ENCODE data around the gene SLC25A12.

SLC25A12 gene

GRCh38 chr2:171803757-171804156, 90.3 kb downstream of the SLC25A12 start:
- no peak for TF ChIP-seq CTCF (conservative IDR thresholded peaks at IDR 0.05; ENCODE audit: low read depth, low read length)
- no peaks in the 10 kb centered on the region for H3K36me3 ChIP-seq (ENCODE audit: insufficient read depth)

GRCh38 chr2:171800639-171801038, 93.4 kb downstream of the SLC25A12 start:
- Histone ChIP-seq H3K4me2 (no peak overlapping the region), H3K27ac (no peak overlapping the region), H3K4me1 (ENCODE audit: low read depth, poor library complexity, severe bottlenecking) (no peaks in the 10 kb centered on the region), H3K79me2 (ENCODE audit: insufficient read depth, low read depth) (no peaks in the 10 kb centered on the region), H3K27me3 (ENCODE audit: insufficient read depth, low read depth) (no peaks in the 10 kb centered on the region), H3K9ac (no peak overlapping the region), H4K20me1 (ENCODE audit: insufficient read depth) (no peaks in the 10 kb centered on the region), H3K4me3 (IDR thresholded peaks at IDR 0.05; ENCODE audit: insufficient read depth, low read depth, low read length) (no peak overlapping the region), H2AFZ (ENCODE audit: low read depth) (no peak overlapping the region), H3K36me3 (ENCODE audit: insufficient read depth) (no peaks in the 10 kb centered on the region)
- TF ChIP-seq CTCF (conservative IDR thresholded peaks at IDR 0.05; ENCODE audit: low read depth, low read length) = no peak

More at GRCh38 chr2:171803757-171804156, 90.3 kb downstream of the SLC25A12 start:
- no peak overlapping the region for H3K4me3 ChIP-seq (IDR thresholded peaks at IDR 0.05; ENCODE audit: insufficient read depth, low read depth, low read length)
- H3K4me2 ChIP-seq = no peak overlapping the region
- H3K27me3 ChIP-seq (ENCODE audit: insufficient read depth, low read depth) = no peaks in the 10 kb centered on the region
- H3K9ac ChIP-seq = no peak overlapping the region
- no peak overlapping the region for H2AFZ ChIP-seq (ENCODE audit: low read depth)
- no peaks in the 10 kb centered on the region for H3K4me1 ChIP-seq (ENCODE audit: low read depth, poor library complexity, severe bottlenecking)
- no peaks in the 10 kb centered on the region for H4K20me1 ChIP-seq (ENCODE audit: insufficient read depth)
- no peaks in the 10 kb centered on the region for H3K79me2 ChIP-seq (ENCODE audit: insufficient read depth, low read depth)
- H3K27ac ChIP-seq = no peak overlapping the region

GRCh38 chr2:171798156-171798820, 95.8 kb downstream of the SLC25A12 start:
- Histone ChIP-seq H4K20me1 (ENCODE audit: insufficient read depth) (no peaks in the 10 kb centered on the region), H3K9ac (no peak overlapping the region), H2AFZ (ENCODE audit: low read depth) (no peak overlapping the region), H3K27ac (no peak overlapping the region), H3K27me3 (ENCODE audit: insufficient read depth, low read depth) (no peaks in the 10 kb centered on the region), H3K79me2 (ENCODE audit: insufficient read depth, low read depth) (no peaks in the 10 kb centered on the region), H3K4me2 (no peak overlapping the region), H3K4me1 (ENCODE audit: low read depth, poor library complexity, severe bottlenecking) (no peaks in the 10 kb centered on the region), H3K36me3 (ENCODE audit: insufficient read depth) (no peaks in the 10 kb centered on the region), H3K4me3 (IDR thresholded peaks at IDR 0.05; ENCODE audit: insufficient read depth, low read depth, low read length) (no peak overlapping the region)
- no peak for TF ChIP-seq CTCF (conservative IDR thresholded peaks at IDR 0.05; ENCODE audit: low read depth, low read length)

- no peak overlapping the region for H3K9ac ChIP-seq
- H3K4me1 ChIP-seq (ENCODE audit: low read depth, poor library complexity, severe bottlenecking) = no peaks in the 10 kb centered on the region
- H3K27me3 ChIP-seq (ENCODE audit: insufficient read depth, low read depth) = no peaks in the 10 kb centered on the region
- no peak for TF ChIP-seq CTCF (conservative IDR thresholded peaks at IDR 0.05; ENCODE audit: low read depth, low read length)
- H3K4me2 ChIP-seq = no peak overlapping the region
- no peaks in the 10 kb centered on the region for H3K79me2 ChIP-seq (ENCODE audit: insufficient read depth, low read depth)
- H3K4me3 ChIP-seq (IDR thresholded peaks at IDR 0.05; ENCODE audit: insufficient read depth, low read depth, low read length) = no peak overlapping the region
- no peaks in the 10 kb centered on the region for H4K20me1 ChIP-seq (ENCODE audit: insufficient read depth)
- H2AFZ ChIP-seq (ENCODE audit: low read depth) = no peak overlapping the region
- H3K27ac ChIP-seq = no peak overlapping the region
- H3K36me3 ChIP-seq (ENCODE audit: insufficient read depth) = no peaks in the 10 kb centered on the region; the same call in 1 of the 2 replicates
These were observed 99.1 kb downstream of the SLC25A12 start for GRCh38 chr2:171794918-171795317.
